GM23338 (cell line): ENCODE data around the gene CLASP2. TPM values are rescaled to one million over a fixed set of nuclear protein-coding genes. Genes with fewer than 3 reads are reported as not detected.

Source experiments
- ATAC-seq: fragments of 200-7000 bp; cut with Tn5 transposase; 3 replicates; pipeline ENCODE4 v1.9.1; 2020
- DNase-seq: peaks from one replicate; pipeline ENCODE4 v3.0.0-alpha.2; 2015; ENCODE audit warnings: low spot score
- H2AFZ ChIP-seq: fragments of 200-600 bp; sonication (generic); 2 replicates; pipeline ENCODE4 v1.8.0; 2016; ENCODE audit warnings: antibody characterized with exemption, mild to moderate bottlenecking, moderate library complexity
- H3F3A ChIP-seq: fragments of 200-600 bp; sonication (generic); replicated peaks from 2 replicates; pipeline ENCODE4 v1.8.0; 2017; ENCODE audit warnings: antibody characterized with exemption, mixed run types, low read depth
- H3K27ac ChIP-seq: fragments of 200-600 bp; sonication (generic); 2 replicates; pipeline ENCODE4 v1.6.1; 2016; ENCODE audit warnings: low read depth
- H3K27me3 ChIP-seq: fragments of 200-600 bp; sonication (generic); 2 replicates; pipeline ENCODE4 v1.8.0; 2016; ENCODE audit warnings: mild to moderate bottlenecking, mixed run types, moderate library complexity; ENCODE audit not compliant: insufficient read depth
- H3K36me3 ChIP-seq: fragments of 200-600 bp; sonication (generic); 2 replicates; pipeline ENCODE4 v1.8.0; 2016; ENCODE audit warnings: mild to moderate bottlenecking; ENCODE audit not compliant: insufficient read depth
- H3K4me1 ChIP-seq: fragments of 200-600 bp; sonication (generic); 2 replicates; pipeline ENCODE4 v1.8.0; 2016; ENCODE audit warnings: mild to moderate bottlenecking, moderate library complexity; ENCODE audit not compliant: insufficient read depth
- H3K4me2 ChIP-seq: fragments of 200-600 bp; sonication (generic); 2 replicates; pipeline ENCODE4 v1.7.1; 2017; ENCODE audit warnings: mixed run types
- H3K4me3 ChIP-seq: fragments of 200-600 bp; sonication (generic); 2 replicates; pipeline ENCODE4 v1.6.1; 2016; ENCODE audit warnings: mixed run types
- H3K79me2 ChIP-seq: fragments of 200-600 bp; sonication (generic); replicated peaks from 2 replicates; pipeline ENCODE4 v1.8.0; 2017; ENCODE audit warnings: mild to moderate bottlenecking; ENCODE audit not compliant: insufficient read depth
- H3K9me2 ChIP-seq: fragments of 200-600 bp; sonication (generic); 2 replicates; pipeline ENCODE4 v1.8.0; 2017; ENCODE audit not compliant: insufficient read depth
- H4K20me1 ChIP-seq: fragments of 200-600 bp; sonication (generic); replicated peaks from 2 replicates; pipeline ENCODE4 v1.8.0; 2017; ENCODE audit warnings: mild to moderate bottlenecking; ENCODE audit not compliant: insufficient read depth
- H3K27ac Mint-ChIP-seq: 2 replicates; pipeline ENCODE4 v1.8.0; 2020; ENCODE audit warnings: inconsistent platforms, mild to moderate bottlenecking, moderate library complexity, mixed read lengths
- H3K27me3 Mint-ChIP-seq: 3 replicates; pipeline ENCODE4 v1.8.0; 2022; ENCODE audit warnings: low read depth, mild to moderate bottlenecking, moderate library complexity, mixed read lengths, inconsistent platforms; ENCODE audit not compliant: insufficient read depth, poor library complexity
- H3K36me3 Mint-ChIP-seq: 3 replicates; pipeline ENCODE4 v1.8.0; 2021; ENCODE audit warnings: low read depth, mild to moderate bottlenecking, inconsistent platforms, moderate library complexity, mixed read lengths
- H3K4me1 Mint-ChIP-seq: 3 replicates; pipeline ENCODE4 v1.8.0; 2020; ENCODE audit warnings: mild to moderate bottlenecking, inconsistent platforms, mixed read lengths
- H3K4me3 Mint-ChIP-seq: 3 replicates; pipeline ENCODE4 v1.8.0; 2021; ENCODE audit warnings: moderate library complexity, mild to moderate bottlenecking, inconsistent platforms, mixed read lengths
- H3K9me3 Mint-ChIP-seq: 3 replicates; pipeline ENCODE4 v1.8.0; 2020; ENCODE audit warnings: moderate library complexity, mild to moderate bottlenecking, inconsistent platforms, mixed read lengths
- CREB1 ChIP-seq: fragments of 250-450 bp; sonication (Bioruptor Pico); IDR thresholded peaks from 2 replicates; pipeline ENCODE4 v1.5.0; 2020; ENCODE audit warnings: low read depth, mild to moderate bottlenecking, moderate library complexity
- CTCF ChIP-seq, 2 experiments: fragments of 200-600 bp in 1 of 2; sonication (generic) in 1 of 2; conservative IDR thresholded peaks; 2 replicates each; pipeline versions ENCODE4 v1.5.1 to v1.6.1; 2016 to 2017; ENCODE audit warnings: antibody characterized with exemption in 2 of 2, low read depth in 2 of 2, mild to moderate bottlenecking in 2 of 2, moderate library complexity in 1 of 2
- ETS1 ChIP-seq: IDR thresholded peaks from 2 replicates; pipeline ENCODE4 v1.6.1; 2016; ENCODE audit warnings: antibody characterized with exemption
- EZH2 ChIP-seq: fragments of 200-600 bp; sonication (generic); IDR thresholded peaks from one replicate; pipeline ENCODE4 v1.8.0; 2017; ENCODE audit warnings: antibody characterized with exemption, mild to moderate bottlenecking, low read depth; ENCODE audit not compliant: unreplicated experiment
- EZH2phosphoT487 ChIP-seq: fragments of 200-600 bp; sonication (generic); IDR thresholded peaks from one replicate; pipeline ENCODE4 v1.8.1; 2018; ENCODE audit warnings: antibody characterized with exemption; ENCODE audit not compliant: unreplicated experiment
- JUNB ChIP-seq: IDR thresholded peaks from one replicate; pipeline ENCODE4 v1.6.1; 2016; ENCODE audit warnings: antibody characterized with exemption; ENCODE audit not compliant: unreplicated experiment
- NANOG ChIP-seq: IDR thresholded peaks from 2 replicates; pipeline ENCODE4 v1.6.1; 2016; ENCODE audit warnings: antibody characterized with exemption, borderline replicate concordance
- POLR2AphosphoS5 ChIP-seq: IDR thresholded peaks from 2 replicates; pipeline ENCODE4 v1.6.1; 2016; ENCODE audit warnings: antibody characterized with exemption, low read depth
- REST ChIP-seq: IDR thresholded peaks from one replicate; pipeline ENCODE4 v1.6.1; 2018; ENCODE audit warnings: antibody characterized with exemption; ENCODE audit not compliant: unreplicated experiment
- STAT1 ChIP-seq: IDR thresholded peaks from one replicate; pipeline ENCODE4 v1.6.1; 2016; ENCODE audit warnings: antibody characterized with exemption; ENCODE audit not compliant: unreplicated experiment
- ZNF114 ChIP-seq: fragments of 250-450 bp; sonication (Bioruptor Pico); IDR thresholded peaks from 2 replicates; pipeline ENCODE4 v1.5.0; 2020; ENCODE audit warnings: mild to moderate bottlenecking, moderate library complexity
- ZNF331 ChIP-seq: fragments of 250-450 bp; sonication (Bioruptor Pico); IDR thresholded peaks from 2 replicates; pipeline ENCODE4 v1.5.0; 2020; ENCODE audit warnings: low read depth, mild to moderate bottlenecking, moderate library complexity
- ZNF462 ChIP-seq: fragments of 250-450 bp; sonication (Bioruptor Pico); IDR thresholded peaks from 2 replicates; pipeline ENCODE4 v1.5.0; 2020; ENCODE audit warnings: mild to moderate bottlenecking, moderate library complexity
- polyA plus RNA-seq: library from polyadenylated mRNA; unstranded; fragments of >200 nt; fragmentation: Nextera tagmentation; extraction: Ambion mirVana; gene quantifications from 2 replicates; pipeline ENCODE4 v1.2.1, GENCODE V29; 2016
- total RNA-seq: library from RNA; depleted of rRNA; stranded (reverse); fragments of >200 nt; shearing (Covaris generic); gene quantifications from 2 replicates; pipeline ENCODE4 v1.2.3, GENCODE V29; 2014

CLASP2 gene
- total and polyA plus RNA-seq, 2 experiments from 2014 or later: 12.8 to 74.6 TPM

GRCh38 chr3:33541918-33542317, 176.1 kb downstream of the CLASP2 start:
- H3K27me3 Mint-ChIP-seq: no peaks in the 10 kb centered on the region
- Histone ChIP-seq H3F3A (no peaks in the 10 kb centered on the region), H2AFZ (no peak overlapping the region), H3K27me3 (no peaks in the 10 kb centered on the region), H3K79me2 (no peaks in the 10 kb centered on the region), H3K27ac (no peak overlapping the region), H3K4me3 (no peak overlapping the region), H3K4me1 (no peaks in the 10 kb centered on the region), H3K4me2 (no peak overlapping the region), H4K20me1 (no peaks in the 10 kb centered on the region), H3K36me3 (peaks cover 5% of the 10 kb centered on the region; the same call in 1 of the 2 replicates), H3K9me2 (no peaks in the 10 kb centered on the region)
- H3K27ac Mint-ChIP-seq: no peak overlapping the region
- DNase-seq (no peak), ATAC-seq (no peak)
- H3K4me1 Mint-ChIP-seq: no peaks in the 10 kb centered on the region
- peaks cover 15% of the 10 kb centered on the region; the same call in 2 of the 3 replicates for H3K36me3 Mint-ChIP-seq
- H3K4me3 Mint-ChIP-seq: no peak overlapping the region
- TF ChIP-seq ETS1 (no peak), ZNF462 (CRISPR knock-in tag) (no peak), CREB1 (CRISPR knock-in tag) (no peak), POLR2AphosphoS5 (no peak), CTCF (conservative IDR thresholded peaks at IDR 0.05; ENCODE audit: low read depth in 2 of 2) (no peak), EZH2 (no peak), EZH2phosphoT487 (no peak), NANOG (no peak), STAT1 (no peak), ZNF331 (CRISPR knock-in tag) (no peak), REST (no peak), ZNF114 (no peak), JUNB (no peak)
- no peaks in the 10 kb centered on the region for H3K9me3 Mint-ChIP-seq
